ENCODE measurements around the gene ANKRD16.
"Not testable (repeated sequence)": the region's sequence is repeated elsewhere in the genome, so short reads cannot be mapped to it uniquely, and the experiment has no call there.

The ANKRD16 gene

DNA sequence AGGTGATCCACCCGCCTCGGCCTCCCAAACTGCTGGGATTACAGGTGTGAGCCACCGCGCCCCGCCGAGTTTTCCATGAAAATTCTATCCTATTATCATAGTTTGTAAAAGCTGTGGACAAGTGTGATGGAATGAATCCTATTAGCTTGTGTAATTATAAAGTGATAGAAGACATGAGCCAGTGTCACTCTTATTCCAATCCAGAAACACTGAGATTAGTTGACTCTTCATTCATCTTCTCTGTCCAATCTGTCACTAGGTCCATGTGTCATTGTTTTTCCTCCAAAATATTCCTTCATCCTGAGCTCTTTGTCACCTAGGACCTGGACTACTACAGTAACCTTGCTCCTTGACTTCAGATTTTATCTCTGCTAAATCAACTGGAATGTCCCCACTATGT, 13.9 kb upstream of the ANKRD16 start:
- no peak for DNase-seq (ENCODE audit: low read depth)

- DNase-seq (ENCODE audit: low read depth) = no peak
Observed at GRCh38 chr10:5902511-5903274, 13.0 kb upstream of the ANKRD16 start.

DNA sequence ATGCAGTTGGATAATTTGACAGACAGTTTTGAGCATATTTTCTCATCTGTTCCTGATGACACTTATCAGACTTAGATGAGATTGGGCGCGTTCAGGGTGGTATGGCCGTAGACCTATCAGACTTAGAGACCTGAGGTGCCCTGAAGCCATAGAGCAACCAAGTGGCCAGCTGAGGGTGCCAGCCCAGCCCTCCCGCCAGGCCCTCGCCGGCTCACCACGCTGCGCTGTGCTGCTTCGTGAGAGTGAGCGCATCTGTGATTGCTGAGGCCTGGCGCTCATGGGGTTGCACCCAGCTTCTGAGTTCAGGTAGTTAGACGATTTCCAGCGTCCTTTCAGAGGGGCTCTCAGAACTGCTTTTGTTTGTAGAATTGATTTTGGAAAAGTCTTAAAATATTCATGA, 10.6 kb upstream of the ANKRD16 start:
- DNase-seq (ENCODE audit: low read depth) = no peak

DNA sequence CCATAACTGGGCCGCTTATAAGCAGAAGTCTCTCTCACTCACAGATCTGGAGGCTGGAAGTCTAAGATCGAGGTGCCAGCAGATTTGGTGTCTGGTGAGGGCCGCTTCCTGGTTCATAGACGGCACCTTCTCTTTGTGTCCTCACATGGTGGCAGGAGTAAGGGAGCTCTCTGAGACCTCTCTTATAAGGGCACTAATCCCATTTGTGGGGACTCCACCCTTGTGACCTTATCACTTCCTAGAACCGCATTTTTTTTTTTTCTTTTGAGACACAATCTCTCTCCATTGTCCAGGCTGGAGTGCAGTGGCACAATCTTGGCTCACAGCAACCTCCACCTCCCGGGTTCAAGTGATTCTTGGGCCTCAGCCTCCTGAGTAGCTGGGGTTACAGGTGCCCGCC, 8.5 kb upstream of the ANKRD16 start:
- no peak for DNase-seq (ENCODE audit: low read depth)

GRCh38 chr10:5897504-5897903, 7.8 kb upstream of the ANKRD16 start:
- DNase-seq (ENCODE audit: low read depth) = no peak

DNA sequence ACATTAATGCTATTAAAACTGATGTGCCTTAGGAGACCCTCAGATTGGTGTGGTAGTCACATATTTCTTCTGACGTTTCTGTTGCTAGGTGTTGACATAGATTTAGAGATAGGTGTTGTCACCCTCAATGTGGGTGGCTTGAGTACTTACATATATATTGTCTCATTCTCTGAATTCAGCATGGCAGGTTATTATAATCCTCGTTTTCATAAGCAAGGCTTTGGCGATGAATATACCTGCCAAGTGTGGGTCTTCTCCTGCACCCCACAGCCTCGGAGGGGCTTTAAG, 7.3 kb upstream of the ANKRD16 start:
- no peak for DNase-seq (ENCODE audit: low read depth)

- no peak for DNase-seq (ENCODE audit: low read depth)
Observed at GRCh38 chr10:5896208-5897052, 6.7 kb upstream of the ANKRD16 start.

- no peak for DNase-seq (ENCODE audit: low read depth)
Observed at GRCh38 chr10:5895804-5896203, 6.1 kb upstream of the ANKRD16 start.

- no peak for DNase-seq (ENCODE audit: low read depth)
Observed at GRCh38 chr10:5895365-5895764, 5.7 kb upstream of the ANKRD16 start.

- DNase-seq (ENCODE audit: low read depth) = no peak
Observed at GRCh38 chr10:5894873-5895272, 5.2 kb upstream of the ANKRD16 start.

DNA sequence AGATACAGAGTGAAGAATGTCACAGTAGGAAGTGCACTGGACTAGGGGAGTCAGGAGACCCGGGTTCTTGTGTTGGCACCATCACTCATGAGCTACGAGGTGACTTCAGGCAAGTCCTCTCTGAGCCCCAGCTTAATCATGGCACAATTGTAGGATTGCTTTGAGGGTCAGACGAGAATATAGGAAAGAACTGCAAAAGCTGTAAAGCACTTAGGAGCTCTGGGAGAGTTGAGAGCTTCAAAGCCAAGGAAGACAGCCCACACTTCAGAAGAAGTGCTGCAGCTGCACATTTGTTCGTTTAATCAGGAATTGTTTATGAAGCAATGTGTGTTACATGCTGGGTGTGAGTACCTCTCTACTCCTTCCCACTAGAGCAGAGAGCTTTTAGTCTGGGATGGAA, 4.7 kb upstream of the ANKRD16 start:
- DNase-seq (ENCODE audit: low read depth) = no peak

DNA sequence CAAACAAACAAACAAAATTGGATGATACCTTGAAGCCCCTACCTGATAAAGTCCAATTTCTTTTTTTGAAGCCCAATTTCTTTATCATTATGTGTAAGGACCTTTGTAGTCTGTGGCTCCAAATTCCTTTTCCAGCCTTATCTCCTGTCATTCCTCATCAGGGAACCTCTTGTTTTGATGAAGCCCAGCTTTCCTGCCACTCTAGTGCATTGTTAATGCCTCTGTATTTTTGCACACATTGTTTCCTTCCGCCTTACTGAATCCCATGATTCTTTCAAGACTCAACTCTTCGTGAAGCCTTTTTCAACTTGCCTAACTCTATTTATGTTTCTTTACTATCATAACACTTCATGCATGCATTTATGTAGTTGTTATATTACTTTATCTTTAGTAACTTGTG, 3.6 kb upstream of the ANKRD16 start:
- DNase-seq (ENCODE audit: low read depth) = no peak

- DNase-seq (ENCODE audit: low read depth) = no peak
Observed at GRCh38 chr10:5892007-5892406, 2.3 kb upstream of the ANKRD16 start.

- no peak for DNase-seq (ENCODE audit: low read depth)
Observed at GRCh38 chr10:5891009-5891408, 1.3 kb upstream of the ANKRD16 start.

DNA sequence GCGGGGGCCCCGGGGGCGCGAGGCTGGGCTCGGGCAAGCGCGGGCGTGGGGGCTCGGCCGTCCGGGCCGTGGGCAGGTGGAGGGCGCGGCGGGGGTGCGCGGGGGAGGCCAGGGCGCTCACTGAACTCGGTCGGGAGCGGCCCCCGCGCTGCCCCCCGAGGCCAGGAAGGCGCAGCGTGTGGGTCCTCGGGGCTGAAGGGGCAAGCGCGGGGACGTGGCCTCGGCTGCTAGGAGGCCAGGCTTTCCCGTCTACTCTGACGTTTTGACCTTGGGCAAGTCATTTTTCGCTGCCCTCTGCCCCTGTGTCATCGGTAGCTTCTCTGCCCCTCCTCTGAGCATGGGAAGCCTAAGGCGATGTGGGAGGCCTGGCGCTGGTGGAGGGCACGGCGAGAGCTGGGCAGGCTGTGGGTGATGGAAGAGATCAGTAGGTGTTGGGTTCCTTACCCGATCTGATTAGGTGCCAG, 791 bp upstream of the ANKRD16 start:
- peak; percentile 7 for DNase-seq (ENCODE audit: low read depth)

GRCh38 chr10:5888843-5889623, 660 bp downstream of the ANKRD16 start:
- peak; percentile 11 for DNase-seq (ENCODE audit: low read depth)

GRCh38 chr10:5888351-5888750, 1.3 kb downstream of the ANKRD16 start:
- no peak for DNase-seq (ENCODE audit: low read depth)

DNA sequence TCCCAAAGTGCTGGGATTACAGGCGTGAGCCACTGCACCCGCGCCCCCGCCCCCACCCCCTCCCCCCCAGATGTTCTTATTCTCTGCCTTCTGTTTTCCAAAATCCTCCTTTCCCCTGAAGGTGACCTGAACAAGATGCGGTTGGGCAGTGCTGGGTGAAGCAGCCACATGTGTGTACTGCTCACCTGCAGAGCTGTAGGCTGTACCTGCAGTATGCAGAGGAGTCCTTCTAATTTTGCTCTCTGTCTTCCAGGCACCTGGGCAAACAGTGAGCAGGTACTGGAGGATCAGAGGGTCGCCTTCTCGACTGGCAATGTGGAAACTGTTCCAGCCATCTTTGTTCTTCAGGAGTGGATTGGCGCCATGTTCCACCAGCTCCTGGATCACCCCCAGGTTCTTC, 2.1 kb downstream of the ANKRD16 start:
- no peak for DNase-seq (ENCODE audit: low read depth)

- DNase-seq (ENCODE audit: low read depth) = no peak
Observed at GRCh38 chr10:5887029-5887428, 2.7 kb downstream of the ANKRD16 start.

DNA sequence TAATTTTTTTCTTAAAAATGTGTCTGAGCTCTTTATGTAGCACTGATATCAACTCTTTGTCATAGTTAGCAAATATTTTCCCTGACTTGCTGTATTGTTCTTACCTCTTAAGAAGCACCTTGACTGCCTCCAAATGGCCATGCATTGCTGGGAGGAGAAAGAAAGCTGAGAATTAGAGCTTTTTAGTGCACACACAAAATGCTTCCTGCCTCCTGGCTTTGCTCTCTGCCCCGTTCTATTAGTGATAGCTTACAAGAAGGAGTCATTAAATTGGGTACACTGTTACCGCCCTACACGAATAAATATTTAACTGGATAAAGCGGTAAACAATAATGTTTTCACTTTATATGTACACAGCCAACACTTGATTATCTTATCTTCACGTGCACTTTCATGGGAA, 4.1 kb downstream of the ANKRD16 start:
- DNase-seq (ENCODE audit: low read depth) = no peak

GRCh38 chr10:5882961-5883360, 6.7 kb downstream of the ANKRD16 start:
- no peak for DNase-seq (ENCODE audit: low read depth)

GRCh38 chr10:5877041-5877440, 12.7 kb downstream of the ANKRD16 start:
- not testable (repeated sequence) for DNase-seq (ENCODE audit: low read depth)
